Measurements from ENCODE around the gene SPTBN4.
"Not testable (repeated sequence)": the region's sequence is repeated elsewhere in the genome, so short reads cannot be mapped to it uniquely, and the experiment has no call there.

The SPTBN4 gene

DNA sequence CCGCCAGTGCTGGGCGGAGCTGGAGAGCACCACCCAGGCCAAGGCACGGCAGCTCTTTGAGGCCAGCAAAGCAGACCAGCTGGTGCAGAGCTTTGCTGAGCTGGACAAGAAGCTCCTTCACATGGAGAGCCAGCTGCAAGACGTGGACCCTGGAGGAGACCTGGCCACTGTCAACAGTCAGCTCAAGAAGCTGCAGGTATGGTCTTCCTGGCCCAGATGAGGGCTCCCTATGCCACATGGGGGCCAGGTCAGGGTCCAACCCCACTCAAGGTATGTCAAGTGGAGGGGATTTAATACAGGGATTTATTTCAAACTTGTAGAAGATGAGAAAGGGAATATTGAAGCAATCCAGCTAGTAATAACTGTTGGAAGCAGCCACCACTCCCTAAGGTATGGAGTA is 67.3 kb downstream of the SPTBN4 start:
- no peak for DNase-seq

DNA sequence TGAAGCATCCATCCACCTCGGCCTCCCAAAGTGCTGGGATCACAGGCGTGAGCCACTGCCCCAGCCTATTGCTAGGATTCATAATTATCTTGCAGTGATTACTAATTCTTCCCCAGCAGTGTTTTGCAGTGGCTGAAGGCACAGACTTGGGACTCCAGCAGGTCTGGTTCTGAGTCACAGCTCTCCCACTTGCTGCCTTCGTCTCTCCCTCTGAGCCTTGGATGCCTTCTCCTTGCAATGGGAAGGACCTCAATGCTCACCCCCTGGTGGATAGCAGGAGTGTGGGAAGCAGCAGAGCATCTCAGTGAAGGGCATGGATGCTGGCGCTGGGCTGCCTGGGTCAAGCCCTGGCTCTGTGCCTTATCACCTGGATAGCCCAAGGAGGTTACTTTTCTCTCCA is 72.3 kb downstream of the SPTBN4 start:
- DNase-seq = no peak

DNA sequence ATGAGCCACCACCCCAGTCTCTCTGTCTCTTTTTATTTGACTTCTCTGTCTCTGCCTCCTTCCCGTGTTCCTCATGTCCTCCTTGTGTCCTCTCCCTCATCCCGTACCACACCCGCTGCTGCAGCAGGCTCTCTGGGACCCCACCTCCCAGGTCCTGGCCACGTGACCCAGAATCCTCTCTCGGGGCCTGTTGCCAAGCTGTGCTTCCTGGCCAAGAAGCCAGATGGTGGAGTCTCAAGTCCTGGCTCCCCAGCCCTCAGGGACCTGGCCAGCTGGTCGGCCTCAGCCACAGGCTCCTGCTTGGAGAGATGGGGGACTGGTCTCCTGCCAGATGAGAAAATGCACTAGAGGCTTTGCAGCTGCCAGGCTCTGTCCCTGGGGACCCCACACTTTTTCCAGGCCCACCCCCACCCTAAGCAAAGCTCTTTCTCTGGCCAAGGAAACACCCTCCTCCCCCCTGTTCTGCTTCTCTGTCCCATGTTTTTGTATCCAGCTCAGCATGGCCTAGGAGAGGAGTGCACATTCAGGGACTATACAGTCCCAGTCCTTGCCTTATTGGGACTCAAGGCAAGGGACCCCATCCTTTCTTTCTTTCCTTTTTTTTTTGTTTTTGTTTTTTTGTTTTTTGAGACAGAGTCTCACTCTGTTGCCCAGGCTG is 75.5 kb downstream of the SPTBN4 start:
- DNase-seq = no peak

DNA sequence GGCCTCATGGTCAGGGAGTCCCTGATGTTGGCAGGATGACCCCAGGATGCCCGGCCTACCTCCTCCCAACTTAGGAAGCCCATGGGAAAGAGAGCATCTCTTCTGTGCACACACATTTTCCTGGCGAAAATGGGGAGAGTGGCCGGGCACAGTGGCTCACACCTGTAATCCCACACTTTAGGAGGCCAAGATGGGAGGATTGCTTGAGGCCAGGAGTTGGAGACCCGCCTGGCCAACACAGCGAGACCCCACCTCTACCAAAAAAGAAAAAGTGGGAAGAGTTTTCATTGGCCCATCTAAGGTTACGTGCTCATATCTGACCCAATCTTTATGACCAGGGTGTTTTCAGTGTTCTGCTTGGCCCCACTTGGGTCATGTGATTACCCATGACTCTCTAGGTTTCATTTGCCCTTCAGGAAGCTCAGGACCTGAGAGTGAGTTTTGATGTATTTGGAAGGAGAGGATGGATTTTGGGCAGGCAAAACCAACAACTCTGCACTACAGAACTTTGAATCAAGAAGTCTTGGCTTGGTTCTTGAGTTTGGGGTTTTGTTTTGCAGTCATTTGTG is 76.3 kb downstream of the SPTBN4 start:
- DNase-seq = no peak

DNA sequence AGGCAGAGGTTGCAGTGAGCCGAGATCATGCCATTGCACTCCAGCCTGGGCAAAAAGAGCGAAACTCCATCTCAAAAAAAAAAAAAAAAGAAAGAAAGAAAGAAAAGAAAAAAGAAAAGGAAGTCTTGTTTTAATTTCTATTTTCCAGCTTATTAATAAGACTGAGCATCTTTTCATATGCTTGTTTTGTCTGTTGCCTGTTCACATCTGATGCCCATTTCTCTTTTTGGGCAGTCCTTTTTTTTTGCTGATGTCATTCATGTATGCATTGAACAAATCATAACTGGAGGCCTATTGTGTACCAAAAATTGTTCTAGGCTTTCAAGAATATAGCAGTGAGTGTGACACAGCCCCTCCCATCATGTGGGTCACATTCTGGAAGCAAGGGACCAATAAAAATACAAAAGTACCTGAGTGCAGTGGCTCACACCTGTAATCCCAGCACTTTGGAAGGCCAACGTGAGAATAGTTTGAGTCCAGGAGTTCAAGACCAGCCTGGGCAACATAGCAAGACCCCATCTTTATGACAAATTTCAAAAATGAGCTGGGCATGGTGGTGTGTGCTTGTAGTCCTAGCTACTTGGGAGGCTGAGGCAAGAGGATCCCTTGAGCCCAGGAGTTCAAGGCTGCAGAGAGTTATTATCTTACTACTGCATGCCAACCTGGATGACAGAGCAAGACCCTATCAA is 79.5 kb downstream of the SPTBN4 start:
- DNase-seq = not testable (repeated sequence)

DNA sequence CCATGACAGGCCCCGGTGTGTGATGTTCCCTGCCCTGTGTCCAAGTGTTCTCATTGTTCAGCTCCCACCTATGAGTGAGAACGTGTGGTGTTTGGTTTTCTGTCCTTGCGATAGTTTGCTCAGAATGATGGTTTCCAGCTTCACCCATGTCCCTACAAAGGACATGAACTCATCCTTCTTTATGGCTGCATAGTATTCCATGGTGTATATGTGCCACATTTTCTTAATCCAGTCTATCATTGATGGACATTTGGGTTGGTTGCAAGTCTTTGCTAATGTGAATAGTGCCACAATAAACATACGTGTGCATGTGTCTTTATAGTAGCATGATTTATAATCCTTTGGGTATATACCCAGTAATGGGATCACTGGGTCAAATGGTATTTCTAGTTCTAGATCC is 80.4 kb downstream of the SPTBN4 start:
- DNase-seq = not testable (repeated sequence)

DNA sequence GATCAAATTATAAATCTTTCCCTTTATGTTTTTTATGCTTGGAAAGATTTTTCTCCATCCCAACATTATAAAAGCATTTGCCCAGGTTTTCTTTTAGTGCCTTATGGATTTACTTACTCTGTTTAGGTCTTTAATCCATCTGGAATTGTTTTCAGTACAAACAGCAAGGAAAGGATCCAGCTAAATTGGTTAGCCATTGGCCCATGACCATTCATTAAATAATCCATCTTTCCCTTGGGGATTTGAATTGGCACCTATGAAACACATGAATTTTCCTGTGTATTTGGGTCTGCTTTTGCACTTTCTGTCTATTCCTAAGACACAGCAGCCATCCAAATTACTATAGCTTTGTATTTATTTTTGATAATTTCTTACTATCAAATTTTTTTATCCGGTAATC is 81.0 kb downstream of the SPTBN4 start:
- no peak for DNase-seq

DNA sequence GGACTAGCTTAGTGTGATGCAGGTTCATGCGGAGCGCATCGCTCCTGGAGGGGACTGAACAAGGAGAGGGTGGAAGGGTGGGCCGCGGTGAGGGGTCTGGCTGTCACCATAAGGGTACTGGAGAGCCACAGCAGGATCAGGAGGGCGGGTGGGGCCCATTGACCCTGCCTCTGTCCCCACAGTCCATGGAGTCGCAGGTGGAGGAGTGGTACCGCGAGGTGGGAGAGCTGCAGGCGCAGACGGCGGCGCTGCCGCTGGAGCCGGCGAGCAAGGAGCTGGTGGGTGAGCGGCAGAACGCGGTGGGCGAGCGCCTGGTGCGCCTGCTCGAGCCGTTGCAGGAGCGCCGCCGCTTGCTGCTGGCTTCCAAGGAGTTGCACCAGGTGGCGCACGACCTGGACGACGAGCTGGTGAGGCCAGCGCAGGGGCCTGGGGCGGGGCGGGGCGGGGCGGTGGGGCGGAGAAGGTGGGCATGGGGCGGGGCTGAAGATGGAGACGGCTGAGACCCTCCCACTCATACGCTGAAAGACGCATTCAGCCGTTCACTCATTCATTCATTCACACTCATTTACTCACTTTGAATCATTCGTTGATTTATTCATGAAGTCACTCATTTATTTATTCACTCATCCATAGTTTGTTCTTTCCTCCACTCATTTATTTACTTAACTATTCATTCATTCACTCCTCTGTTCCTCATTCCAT is 82.4 kb downstream of the SPTBN4 start:
- DNase-seq = peak; percentile 29

DNA sequence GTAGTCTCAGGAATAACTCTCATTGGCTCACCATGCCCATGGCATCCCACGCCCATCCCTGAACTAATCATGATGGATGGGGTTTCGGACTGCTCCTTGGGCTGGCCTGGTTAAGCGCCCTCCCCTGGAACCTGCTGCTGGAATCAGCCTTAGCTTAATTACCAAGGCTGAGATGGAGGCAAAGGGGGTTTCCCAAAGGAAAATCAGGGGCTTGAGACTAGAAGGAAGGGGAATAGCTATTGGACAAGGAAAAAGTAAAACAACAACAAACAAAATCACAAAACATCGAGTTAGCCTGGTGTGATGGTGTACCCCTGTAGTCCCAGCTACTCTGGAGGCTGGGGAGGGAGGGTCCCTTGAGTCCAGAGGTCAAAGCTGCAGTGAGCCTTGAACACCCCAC is 84.2 kb downstream of the SPTBN4 start:
- no peak for DNase-seq

DNA sequence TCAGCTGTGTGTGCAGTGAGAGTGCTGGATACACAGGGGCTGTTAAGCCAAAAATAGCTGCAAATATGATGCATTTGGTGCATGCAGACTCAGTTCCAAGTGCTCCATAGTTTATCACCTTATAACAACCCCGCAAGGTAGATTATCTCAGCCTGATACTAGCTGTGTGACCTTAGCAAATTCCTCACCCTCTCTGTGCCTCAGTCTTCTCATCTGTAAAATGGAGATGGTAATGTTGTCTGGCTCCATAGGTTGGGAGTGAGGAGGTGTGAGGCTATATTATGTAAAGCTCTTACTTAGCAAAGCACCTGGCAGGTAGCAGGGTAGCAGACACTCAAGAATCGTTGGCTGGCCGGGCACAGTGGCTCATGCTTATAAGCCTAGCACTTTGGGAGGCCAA is 86.0 kb downstream of the SPTBN4 start:
- DNase-seq = no peak

DNA sequence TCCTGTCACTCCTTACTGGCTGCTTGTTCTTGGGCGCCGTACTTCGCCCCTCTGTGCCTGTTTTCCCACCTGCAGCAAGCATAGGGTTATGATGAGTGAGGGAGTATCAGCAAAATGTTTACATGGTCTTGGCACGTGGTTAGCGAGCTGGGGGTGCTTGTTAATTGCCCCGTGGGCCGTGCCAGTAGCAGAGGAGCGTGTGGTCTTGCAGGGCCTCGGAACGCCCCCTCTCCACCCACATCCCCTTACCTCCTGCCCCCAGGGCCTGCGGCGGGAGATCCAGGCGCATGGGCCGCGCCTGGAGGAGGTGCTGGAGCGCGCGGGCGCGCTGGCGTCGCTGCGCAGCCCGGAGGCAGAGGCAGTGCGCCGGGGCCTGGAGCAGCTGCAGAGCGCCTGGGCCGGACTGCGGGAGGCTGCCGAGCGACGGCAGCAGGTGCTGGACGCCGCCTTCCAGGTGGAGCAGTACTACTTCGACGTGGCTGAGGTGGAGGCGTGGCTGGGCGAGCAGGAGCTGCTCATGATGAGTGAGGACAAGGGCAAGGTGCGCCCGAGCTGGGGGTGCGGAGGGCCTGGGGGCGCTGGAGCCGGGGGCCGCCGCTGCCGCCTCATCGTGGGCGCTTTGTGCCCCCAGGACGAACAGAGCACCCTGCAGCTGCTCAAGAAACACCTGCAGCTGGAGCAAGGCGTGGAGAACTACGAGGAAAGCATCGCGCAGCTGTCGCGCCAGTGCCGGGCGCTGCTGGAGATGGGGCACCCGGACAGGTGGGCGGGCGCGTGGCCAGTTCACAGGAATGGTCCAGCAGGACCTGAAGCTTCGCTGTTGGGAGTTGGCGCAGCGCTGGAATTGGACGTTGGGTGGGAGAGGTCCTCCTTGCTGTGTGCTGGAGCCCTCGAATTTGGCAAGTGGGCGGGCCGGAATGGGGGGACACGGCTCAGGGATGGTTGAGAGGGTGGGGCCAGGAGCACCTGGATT is 87.4 kb downstream of the SPTBN4 start:
- DNase-seq = no peak

DNA sequence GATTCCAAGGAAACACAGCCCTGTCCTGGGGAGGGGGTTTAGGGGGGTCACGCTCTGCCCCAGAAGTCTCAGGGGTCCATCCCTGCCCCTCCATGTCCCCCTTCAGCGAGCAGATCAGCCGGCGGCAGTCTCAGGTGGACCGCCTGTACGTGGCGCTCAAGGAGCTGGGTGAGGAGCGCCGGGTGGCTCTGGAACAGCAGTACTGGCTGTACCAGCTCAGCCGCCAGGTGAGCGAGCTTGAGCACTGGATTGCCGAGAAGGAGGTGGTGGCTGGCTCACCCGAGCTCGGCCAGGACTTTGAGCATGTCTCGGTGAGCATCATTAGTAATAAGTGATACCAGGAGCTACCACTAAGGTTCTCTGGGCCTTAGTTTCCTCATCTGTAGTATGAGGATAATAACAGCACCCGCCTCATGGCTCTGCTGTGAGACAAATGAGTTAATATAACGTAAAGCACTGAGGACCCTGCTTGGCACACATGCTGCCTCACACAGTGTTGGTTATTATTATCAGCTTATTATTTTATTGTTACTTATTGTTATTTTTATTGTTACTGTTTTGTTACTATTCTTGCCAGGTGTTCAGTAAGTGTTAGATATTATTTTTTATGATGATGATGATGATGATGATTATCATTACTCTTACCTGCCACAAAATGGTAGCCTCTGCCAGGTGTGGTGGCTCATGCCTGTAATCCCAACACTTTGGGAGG is 89.3 kb downstream of the SPTBN4 start:
- DNase-seq = no peak

DNA sequence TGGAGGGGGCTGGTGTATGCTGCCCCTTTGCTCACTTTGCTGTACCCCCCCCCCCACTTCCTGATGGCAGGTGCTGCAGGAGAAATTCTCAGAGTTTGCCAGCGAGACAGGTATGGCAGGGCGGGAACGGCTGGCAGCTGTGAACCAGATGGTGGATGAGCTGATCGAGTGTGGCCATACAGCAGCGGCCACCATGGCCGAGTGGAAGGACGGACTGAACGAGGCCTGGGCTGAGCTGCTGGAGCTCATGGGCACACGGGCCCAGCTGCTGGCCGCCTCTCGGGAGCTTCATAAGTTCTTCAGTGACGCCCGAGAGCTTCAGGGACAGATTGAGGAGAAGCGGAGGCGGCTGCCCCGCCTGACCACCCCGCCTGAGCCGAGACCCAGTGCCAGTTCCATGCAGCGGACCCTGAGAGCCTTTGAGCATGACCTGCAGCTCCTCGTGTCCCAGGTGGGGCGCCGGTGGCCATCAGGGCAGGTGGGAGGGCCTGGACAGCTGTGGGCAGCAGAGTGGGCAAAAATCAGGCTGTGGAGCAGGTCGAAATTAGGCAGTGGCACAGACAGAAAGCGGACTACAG is 90.2 kb downstream of the SPTBN4 start:
- DNase-seq = no peak

DNA sequence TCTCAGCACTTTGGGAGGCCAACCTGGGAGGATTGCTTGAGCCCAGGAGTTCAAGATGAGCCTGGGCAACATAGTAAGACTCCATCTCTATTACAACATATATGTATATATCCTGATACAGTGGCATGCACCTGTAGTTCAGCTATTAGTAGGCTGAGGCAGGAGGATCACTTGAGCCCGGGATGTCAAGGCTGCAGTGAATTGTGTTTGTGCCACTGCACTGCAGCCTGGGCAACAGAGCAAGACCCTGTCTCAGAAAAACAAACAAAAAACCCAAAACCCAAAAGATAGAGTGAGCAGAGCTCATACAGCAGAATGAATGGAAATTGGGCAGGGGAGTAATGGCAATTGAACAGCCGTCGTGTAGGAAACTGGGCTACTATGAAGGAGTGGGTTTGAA is 92.6 kb downstream of the SPTBN4 start:
- no peak for DNase-seq

DNA sequence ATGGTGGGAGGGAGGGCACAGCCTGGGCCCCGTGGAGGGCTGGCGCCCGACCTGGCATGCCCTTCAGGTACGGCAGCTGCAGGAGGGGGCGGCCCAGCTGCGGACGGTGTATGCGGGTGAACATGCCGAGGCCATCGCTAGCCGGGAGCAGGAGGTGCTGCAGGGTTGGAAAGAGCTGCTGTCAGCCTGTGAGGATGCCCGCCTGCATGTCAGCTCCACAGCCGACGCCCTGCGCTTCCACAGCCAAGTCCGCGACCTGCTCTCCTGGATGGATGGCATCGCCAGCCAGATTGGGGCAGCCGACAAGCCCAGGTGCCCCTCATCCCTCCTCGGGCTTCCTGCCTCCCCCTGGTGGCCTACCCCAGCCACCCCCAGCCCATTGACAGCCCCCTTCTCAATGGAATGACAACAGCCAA is 93.3 kb downstream of the SPTBN4 start:
- DNase-seq = no peak

DNA sequence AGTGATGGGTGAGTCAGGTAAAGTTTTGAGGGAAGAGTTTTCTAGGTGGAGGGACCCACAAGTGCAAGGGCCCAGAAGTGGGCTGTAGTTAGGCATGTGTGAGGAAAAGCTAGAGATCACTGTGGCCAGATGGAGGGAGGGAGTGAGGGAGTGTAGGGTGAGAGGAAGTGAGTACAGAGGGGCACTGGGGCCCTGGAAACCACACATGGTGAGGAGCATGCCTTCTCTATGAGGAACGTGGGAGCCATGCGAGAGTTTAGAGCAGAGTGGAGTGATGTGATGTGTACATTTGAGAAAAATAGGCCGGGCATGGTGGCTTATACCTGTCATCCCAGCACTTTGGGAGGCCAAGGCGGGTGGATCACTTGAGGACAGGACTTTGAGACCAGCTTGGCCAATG is 95.1 kb downstream of the SPTBN4 start:
- peak; percentile 12 to 16 for DNase-seq

DNA sequence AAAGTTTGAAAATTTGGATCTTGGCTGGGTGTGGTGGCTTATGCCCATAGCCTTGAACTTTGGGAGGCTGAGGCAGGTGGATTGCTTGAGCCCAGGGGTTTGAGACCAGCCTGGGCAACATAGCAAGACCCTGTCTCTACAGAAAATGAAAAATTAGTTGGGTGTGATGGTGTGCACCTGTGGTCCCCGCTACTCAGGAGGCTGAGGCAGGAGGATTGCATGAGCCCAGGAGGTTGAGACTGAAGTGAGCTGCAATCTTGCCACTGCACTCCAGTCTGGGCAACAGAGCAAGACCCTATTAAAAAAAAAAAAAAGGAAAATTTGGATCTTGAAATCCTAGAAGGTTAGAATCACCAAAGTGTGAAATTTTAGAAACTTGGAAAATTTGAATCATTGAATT is 97.7 kb downstream of the SPTBN4 start:
- DNase-seq = not testable (repeated sequence)

DNA sequence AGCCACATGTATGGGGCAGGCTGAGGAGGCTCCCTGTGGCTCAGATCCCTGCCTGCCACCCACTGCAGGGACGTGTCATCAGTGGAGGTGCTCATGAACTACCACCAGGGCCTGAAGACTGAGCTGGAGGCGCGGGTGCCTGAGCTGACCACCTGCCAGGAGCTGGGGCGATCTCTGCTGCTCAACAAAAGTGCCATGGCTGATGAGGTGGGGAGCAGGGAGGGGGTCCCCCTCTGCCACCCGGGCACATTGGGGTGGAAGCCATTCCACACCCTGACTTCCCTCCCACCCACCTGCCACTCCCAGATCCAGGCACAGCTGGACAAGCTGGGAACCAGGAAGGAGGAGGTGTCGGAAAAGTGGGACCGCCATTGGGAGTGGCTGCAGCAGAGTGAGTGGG is 98.6 kb downstream of the SPTBN4 start:
- DNase-seq = no peak

DNA sequence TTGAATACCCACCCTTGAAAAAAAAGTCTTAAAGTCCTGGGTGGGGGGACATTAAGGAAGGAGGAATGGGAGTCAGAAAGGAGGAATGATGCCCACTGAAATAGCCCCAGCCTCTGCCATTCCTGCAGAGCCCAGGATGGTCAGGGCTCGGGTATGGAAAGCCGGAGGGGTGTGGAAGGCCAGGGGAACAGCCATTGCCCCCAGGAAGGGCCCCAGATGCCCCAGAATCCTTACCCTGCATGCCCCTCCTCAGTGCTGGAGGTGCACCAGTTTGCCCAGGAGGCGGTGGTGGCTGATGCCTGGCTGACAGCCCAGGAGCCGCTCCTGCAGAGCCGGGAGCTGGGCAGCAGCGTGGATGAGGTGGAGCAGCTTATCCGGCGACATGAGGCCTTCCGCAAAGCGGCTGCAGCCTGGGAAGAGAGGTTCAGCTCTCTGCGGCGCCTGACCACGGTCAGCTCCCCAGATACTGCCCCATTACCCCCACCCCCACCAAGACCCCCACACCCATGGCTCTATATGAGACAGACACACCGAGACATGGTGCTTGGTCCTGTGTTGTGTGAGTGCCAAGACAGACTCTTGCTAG is 99.2 kb downstream of the SPTBN4 start:
- DNase-seq = no peak

DNA sequence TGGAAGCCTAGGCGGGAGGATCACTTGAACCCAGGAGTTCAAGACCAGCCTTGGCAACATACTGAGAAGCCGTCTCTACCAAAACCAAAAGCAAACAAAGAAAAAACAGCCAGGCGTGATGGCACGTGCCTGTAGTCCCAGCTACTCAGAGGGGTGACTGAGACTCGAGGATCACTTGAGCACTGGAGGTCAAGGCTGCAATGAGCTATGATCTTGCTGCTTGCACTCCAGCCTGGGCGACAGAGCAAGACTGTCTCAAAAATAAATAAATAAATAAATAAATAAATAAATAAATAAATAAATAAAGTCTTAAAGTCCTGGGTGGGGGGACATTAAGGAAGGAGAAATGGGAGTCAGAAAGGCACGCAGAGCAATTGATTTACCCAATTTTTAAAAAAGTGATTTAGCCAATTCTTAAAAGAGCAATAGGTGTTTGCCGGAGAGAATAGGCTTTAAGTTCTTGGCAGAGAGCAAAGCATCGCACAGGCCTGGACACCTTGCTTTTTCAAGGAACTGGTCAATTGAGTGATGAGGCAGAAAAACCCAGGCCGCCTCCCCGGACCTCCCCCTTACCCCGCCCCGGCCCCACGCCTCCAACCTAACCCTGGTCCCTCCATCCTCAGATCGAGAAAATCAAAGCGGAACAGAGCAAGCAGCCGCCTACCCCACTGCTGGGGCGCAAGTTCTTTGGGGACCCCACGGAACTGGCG is 100.4 kb downstream of the SPTBN4 start:
- no peak for DNase-seq

All from Kasumi-1 (cell line).